HepG2 (cell line): ENCODE results near the gene MAP1LC3B. TPM values are rescaled to one million over a fixed set of nuclear protein-coding genes. Genes with fewer than 3 reads are reported as not detected.

Experiments used
- ATAC-seq: fragments of 200-7000 bp; cut with Tn5 transposase; 3 replicates; pipeline ENCODE4 v1.9.1; 2020; ENCODE audit warnings: mild to moderate bottlenecking, moderate library complexity
- BruUV-seq: library from RNA; stranded (reverse); fragments of 400-500 nt; replicated peaks from 2 replicates; lab custom pipeline; 2021; lab: Mats Ljungman, UMichigan
- CTCF ChIA-PET: fragments of 300-600 bp; formaldehyde crosslinking; extraction: SDS; loops from one replicate; lab custom pipeline; 2021; ENCODE audit warnings: low total read pairs, inconsistent platforms, low intra/inter-chr PET ratio; lab: Yijun Ruan, JAX
- POLR2A ChIA-PET: fragments of 350-600 bp; sonication (Branson Sonifier 250); formaldehyde crosslinking; loops from one replicate; lab custom pipeline; 2020; ENCODE audit warnings: antibody characterized with exemption, inconsistent platforms; lab: Yijun Ruan, JAX
- DNase-seq: peaks from one replicate; pipeline ENCODE4 v3.0.0-alpha.2; 2015; ENCODE audit warnings: low spot score
- FAIRE-seq: peaks from 3 replicates; lab custom pipeline; 2011; peaks lifted over from hg19 to GRCh38; lab: Jason Lieb, UNC
- H2AFZ ChIP-seq: one replicate; pipeline ENCODE4 v1.6.1; 2011; ENCODE audit warnings: low read length, inconsistent platforms
- H3K27ac ChIP-seq: fragments of 300-600 bp; 3 replicates; pipeline ENCODE4 v1.8.0; 2011; ENCODE audit warnings: mixed run types, mild to moderate bottlenecking, mixed read lengths, low read length, inconsistent platforms; ENCODE audit not compliant: insufficient read depth; ENCODE audit errors: extremely low read length
- H3K27me3 ChIP-seq, 2 experiments: fragments of 200-600 bp in 1 of 2; 2 replicates in 1 of 2; 3 replicates in 1 of 2; pipeline versions ENCODE4 v1.6.0 to v1.8.0; 2011; ENCODE audit warnings: low read length in 2 of 2, mild to moderate bottlenecking in 2 of 2, moderate library complexity in 2 of 2, inconsistent platforms in 1 of 2; ENCODE audit not compliant: insufficient read depth in 2 of 2, control insufficient read depth in 1 of 2
- H3K36me3 ChIP-seq, 2 experiments: fragments of 200-600 bp in 1 of 2; replicated peaks in 1 of 2; 2 replicates in 1 of 2; 3 replicates in 1 of 2; pipeline versions ENCODE4 v1.5.1 to v1.8.0; 2011; ENCODE audit warnings: low read length in 2 of 2, inconsistent platforms in 1 of 2; ENCODE audit not compliant: insufficient read depth in 2 of 2, control insufficient read depth in 1 of 2
- H3K4me1 ChIP-seq: 2 replicates; pipeline ENCODE4 v1.5.1; 2012; ENCODE audit warnings: low read length, inconsistent platforms; ENCODE audit not compliant: insufficient read depth
- H3K4me2 ChIP-seq: 2 replicates; pipeline ENCODE4 v1.6.0; 2011; ENCODE audit warnings: low read depth, low read length, inconsistent platforms
- H3K4me3 ChIP-seq, 3 experiments: fragments of 200-600 bp in 1 of 3; sonication (generic), shearing (Covaris generic) in 1 of 3; replicated peaks in 1 of 3; 2 replicates each; pipeline ENCODE4 v1.5.1; 2011 to 2016; ENCODE audit warnings: low read length in 3 of 3, inconsistent platforms in 2 of 3, low read depth in 2 of 3, mild to moderate bottlenecking in 2 of 3, control low read depth in 1 of 3, mixed read lengths in 1 of 3; ENCODE audit not compliant: insufficient read depth in 1 of 3
- H3K79me2 ChIP-seq: one replicate; pipeline ENCODE4 v1.6.1; 2011; ENCODE audit warnings: low read length, inconsistent platforms; ENCODE audit not compliant: insufficient read depth
- H3K9ac ChIP-seq: 2 replicates; pipeline ENCODE4 v1.6.0; 2011; ENCODE audit warnings: mild to moderate bottlenecking, low read depth, low read length, inconsistent platforms; ENCODE audit not compliant: insufficient read depth
- H3K9me3 ChIP-seq: 2 replicates; pipeline ENCODE4 v1.5.1; 2012; ENCODE audit warnings: mild to moderate bottlenecking, low read length
- H4K20me1 ChIP-seq: 2 replicates; pipeline ENCODE4 v1.6.0; 2011; ENCODE audit warnings: inconsistent platforms, mild to moderate bottlenecking, low read length, moderate library complexity; ENCODE audit not compliant: insufficient read depth
- MAFF ChIP-seq: IDR thresholded peaks from 2 replicates; pipeline ENCODE4 v1.6.1; 2011; ENCODE audit warnings: low read depth, low read length, improper control_type of control experiment
- MAFK ChIP-seq, 2 experiments: IDR thresholded peaks in 1 of 2; conservative IDR thresholded peaks in 1 of 2; 2 replicates each; pipeline ENCODE4 v1.6.1; 2011; ENCODE audit warnings: improper control_type of control experiment in 2 of 2, low read length in 2 of 2
- ZNF20 ChIP-seq: sonication (generic); formaldehyde crosslinking; IDR thresholded peaks from 2 replicates; pipeline ENCODE4 v1.4.0; 2020; ENCODE audit warnings: mild to moderate bottlenecking, moderate library complexity, missing genetic modification reagents
- ZNF737 ChIP-seq: sonication (generic); formaldehyde crosslinking; IDR thresholded peaks from 2 replicates; pipeline ENCODE4 v1.5.0; 2020; ENCODE audit warnings: missing genetic modification reagents, mild to moderate bottlenecking, borderline replicate concordance
- WGBS: methylation state at CpG from one replicate; pipeline ENCODE4 v1.1.6; 2017; ENCODE audit warnings: low lambda C conversion rate; 5-methylcytosine and 5-hydroxymethylcytosine counted together
- in situ Hi-C: cut with HindIII; loops from 2 replicates; pipeline ENCODE4 v1.10.0; 2017; ENCODE audit warnings: low pct_unique_long_range_greater_than_20kb; ENCODE audit not compliant: extremely low pct_ligation_motif_present
- intact Hi-C: fragments of 100-400 bp; cut with micrococcal nuclease; formaldehyde crosslinking; loops from one replicate; pipeline ENCODE4 v1.10.0; 2022; ENCODE audit not compliant: unreplicated experiment
- polyA plus RNA-seq, 8 experiments: library from polyadenylated mRNA; depleted of rRNA in 3 of 8; stranded (reverse) in 7 of 8; unstranded in 1 of 8; fragments of >200 nt; fragmentation: Illumina TruSeq in 4 of 8; extraction: Trizol in 4 of 8; gene quantifications; 2 replicates each; pipeline versions ENCODE4 v1.2.1 to v1.2.3, GENCODE V29; 2011 to 2016; ENCODE audit warnings: low read depth in 4 of 8, missing spikeins in 1 of 8, mixed read lengths in 1 of 8; ENCODE audit not compliant: insufficient read depth in 1 of 8
- total RNA-seq, 5 experiments: library from RNA; depleted of rRNA; stranded (reverse); fragments of >200 nt; fragmentation: Illumina TruSeq; extraction: Trizol; gene quantifications; 2 replicates each; pipeline ENCODE4 v1.2.3, GENCODE V29; 2016; ENCODE audit warnings: low read depth in 1 of 5
- TF ChIP-seq, protein P1 (sequence below): sonication (generic); formaldehyde crosslinking; IDR thresholded peaks from 2 replicates; pipeline ENCODE4 v1.4.0; 2020; ENCODE audit warnings: missing genetic modification reagents, borderline replicate concordance

The MAP1LC3B gene
- total and polyA plus RNA-seq, 2 of the 13 experiments (the other 11 are each of a cell fraction or from before 2014, with no cell fraction given): 15.7 to 37.4 TPM

DNA sequence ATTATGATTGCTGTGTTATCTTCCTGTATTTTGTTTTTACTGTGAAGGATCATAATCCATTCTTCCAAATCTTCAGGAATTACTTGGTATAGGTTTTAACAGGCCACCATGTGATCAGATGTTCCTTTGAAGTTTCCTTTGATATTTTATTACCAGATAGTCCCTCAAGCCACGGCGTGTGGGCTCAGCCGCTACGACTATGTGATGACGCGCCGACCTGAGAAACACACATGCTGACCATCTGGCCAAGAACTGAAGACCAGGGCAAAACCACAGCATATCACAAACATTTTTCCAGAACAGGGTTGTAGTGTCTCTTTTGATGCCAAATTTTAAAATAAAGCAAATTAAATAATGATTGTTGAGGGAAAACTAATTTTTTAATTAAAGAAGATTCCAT, 53.4 kb downstream of the MAP1LC3B start (continued):
- no peak for TF ChIP-seq ZNF20
- TF ChIP-seq, protein P1, sequence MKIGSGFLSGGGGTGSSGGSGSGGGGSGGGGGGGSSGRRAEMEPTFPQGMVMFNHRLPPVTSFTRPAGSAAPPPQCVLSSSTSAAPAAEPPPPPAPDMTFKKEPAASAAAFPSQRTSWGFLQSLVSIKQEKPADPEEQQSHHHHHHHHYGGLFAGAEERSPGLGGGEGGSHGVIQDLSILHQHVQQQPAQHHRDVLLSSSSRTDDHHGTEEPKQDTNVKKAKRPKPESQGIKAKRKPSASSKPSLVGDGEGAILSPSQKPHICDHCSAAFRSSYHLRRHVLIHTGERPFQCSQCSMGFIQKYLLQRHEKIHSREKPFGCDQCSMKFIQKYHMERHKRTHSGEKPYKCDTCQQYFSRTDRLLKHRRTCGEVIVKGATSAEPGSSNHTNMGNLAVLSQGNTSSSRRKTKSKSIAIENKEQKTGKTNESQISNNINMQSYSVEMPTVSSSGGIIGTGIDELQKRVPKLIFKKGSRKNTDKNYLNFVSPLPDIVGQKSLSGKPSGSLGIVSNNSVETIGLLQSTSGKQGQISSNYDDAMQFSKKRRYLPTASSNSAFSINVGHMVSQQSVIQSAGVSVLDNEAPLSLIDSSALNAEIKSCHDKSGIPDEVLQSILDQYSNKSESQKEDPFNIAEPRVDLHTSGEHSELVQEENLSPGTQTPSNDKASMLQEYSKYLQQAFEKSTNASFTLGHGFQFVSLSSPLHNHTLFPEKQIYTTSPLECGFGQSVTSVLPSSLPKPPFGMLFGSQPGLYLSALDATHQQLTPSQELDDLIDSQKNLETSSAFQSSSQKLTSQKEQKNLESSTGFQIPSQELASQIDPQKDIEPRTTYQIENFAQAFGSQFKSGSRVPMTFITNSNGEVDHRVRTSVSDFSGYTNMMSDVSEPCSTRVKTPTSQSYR (CRISPR knock-in tag): no peak

- Histone ChIP-seq H3K79me2 (peaks cover 12% of the 10 kb centered on the region), H3K27me3 (no peaks in the 10 kb centered on the region), H3K4me3 (no peak overlapping the region), H3K9me3 (no peaks in the 10 kb centered on the region), H3K36me3 (peaks cover 24 to 72% of the 10 kb centered on the region in 2 experiments), H3K4me2 (no peak overlapping the region), H3K4me1 (no peaks in the 10 kb centered on the region), H3K9ac (no peak overlapping the region), H2AFZ (no peak overlapping the region), H4K20me1 (no peaks in the 10 kb centered on the region), H3K27ac (no peak overlapping the region)
- intact Hi-C loops (no loop called here), in situ Hi-C loops (no loop called here)
- ChIA-PET CTCF (no interaction called here), POLR2A (no interaction called here)
- DNase-seq (no peak), FAIRE-seq (no peak), ATAC-seq (no peak)
- peak; percentile 87 to 94 for TF ChIP-seq MAFK (conservative IDR thresholded peaks at IDR 0.05 in 1 of 2, IDR thresholded peaks at IDR 0.05 in 1 of 2; ENCODE audit: low read length in 2 of 2)
- TF ChIP-seq MAFF: peak; percentile 89
- no peak for TF ChIP-seq ZNF737 (CRISPR knock-in tag)
- WGBS: 95% methylated on average over 7 of the region's 7 CpGs
- no TSS peak for BruUV-seq
These were observed 54.3 kb downstream of the MAP1LC3B start for GRCh38 chr16:87446479-87446878.
